ENCODE results near the gene LRRFIP2.

LRRFIP2 gene

GRCh38 chr3:37092484-37092883, 81.9 kb downstream of the LRRFIP2 start:
- peaks cover 37 to 40% of the 10 kb centered on the region in 2 donors for H3K36me3 ChIP-seq (ENCODE audit: control insufficient read depth in 2 of 2, insufficient read depth in 2 of 2, low read length in 2 of 2)
- H3K4me3 ChIP-seq (ENCODE audit: low read length in 2 of 2), result no peak overlapping the region
- H3K27me3 ChIP-seq (ENCODE audit: control insufficient read depth in 2 of 2, insufficient read depth in 2 of 2, low read length in 2 of 2), result no peaks in the 10 kb centered on the region
- H3K9me3 ChIP-seq (ENCODE audit: control insufficient read depth in 2 of 2, low read length in 2 of 2), result no peaks in the 10 kb centered on the region
- no peak overlapping the region for H3K27ac ChIP-seq (ENCODE audit: low read depth in 2 of 2, low read length in 2 of 2)
- H3K4me1 ChIP-seq (ENCODE audit: control insufficient read depth in 2 of 2, insufficient read depth in 2 of 2, low read length in 2 of 2), result no peaks in the 10 kb centered on the region
- H3K9ac ChIP-seq (ENCODE audit: low read depth in 1 of 2, low read length in 2 of 2), result no peak overlapping the region

DNA sequence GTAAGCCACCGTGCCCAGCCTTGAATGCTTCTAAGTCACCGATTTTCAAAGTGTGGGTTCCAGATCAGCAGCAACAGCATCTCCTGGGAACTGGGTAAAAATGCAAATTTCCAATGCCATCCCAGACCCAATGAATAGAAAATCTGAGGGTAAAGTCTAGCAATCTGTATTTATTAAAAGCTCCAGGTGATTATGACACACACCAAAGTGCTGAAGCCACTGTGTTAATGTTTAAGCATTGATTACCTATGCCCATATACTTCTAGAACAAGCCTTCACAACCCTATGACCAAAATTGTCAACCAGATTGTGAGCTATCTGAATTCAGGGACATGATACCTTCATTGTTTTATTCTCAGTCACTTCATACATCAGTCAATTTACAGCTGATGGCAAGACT, 86.5 kb downstream of the LRRFIP2 start:
- H3K27ac ChIP-seq (ENCODE audit: low read depth in 2 of 2, low read length in 2 of 2), result no peak overlapping the region
- H3K36me3 ChIP-seq (ENCODE audit: control insufficient read depth in 2 of 2, insufficient read depth in 2 of 2, low read length in 2 of 2), result peaks cover 28 to 43% of the 10 kb centered on the region in 2 donors
- no peaks in the 10 kb centered on the region for H3K9me3 ChIP-seq (ENCODE audit: control insufficient read depth in 2 of 2, low read length in 2 of 2)
- no peaks in the 10 kb centered on the region for H3K4me1 ChIP-seq (ENCODE audit: control insufficient read depth in 2 of 2, insufficient read depth in 2 of 2, low read length in 2 of 2)
- no peaks in the 10 kb centered on the region for H3K27me3 ChIP-seq (ENCODE audit: control insufficient read depth in 2 of 2, insufficient read depth in 2 of 2, low read length in 2 of 2)
- no peak overlapping the region for H3K9ac ChIP-seq (ENCODE audit: low read depth in 1 of 2, low read length in 2 of 2)
- no peak overlapping the region for H3K4me3 ChIP-seq (ENCODE audit: low read length in 2 of 2)

- no peak overlapping the region for H3K4me3 ChIP-seq (ENCODE audit: low read length in 2 of 2)
- H3K27me3 ChIP-seq (ENCODE audit: control insufficient read depth in 2 of 2, insufficient read depth in 2 of 2, low read length in 2 of 2), result no peaks in the 10 kb centered on the region
- H3K9ac ChIP-seq (ENCODE audit: low read depth in 1 of 2, low read length in 2 of 2), result no peak overlapping the region
- H3K27ac ChIP-seq (ENCODE audit: low read depth in 2 of 2, low read length in 2 of 2), result no peak overlapping the region
- H3K36me3 ChIP-seq (ENCODE audit: control insufficient read depth in 2 of 2, insufficient read depth in 2 of 2, low read length in 2 of 2), result peaks cover 21 to 50% of the 10 kb centered on the region in 2 donors
- no peaks in the 10 kb centered on the region for H3K4me1 ChIP-seq (ENCODE audit: control insufficient read depth in 2 of 2, insufficient read depth in 2 of 2, low read length in 2 of 2)
- H3K9me3 ChIP-seq (ENCODE audit: control insufficient read depth in 2 of 2, low read length in 2 of 2), result no peaks in the 10 kb centered on the region
Measured at GRCh38 chr3:37086918-37087317, 87.5 kb downstream of the LRRFIP2 start.

DNA sequence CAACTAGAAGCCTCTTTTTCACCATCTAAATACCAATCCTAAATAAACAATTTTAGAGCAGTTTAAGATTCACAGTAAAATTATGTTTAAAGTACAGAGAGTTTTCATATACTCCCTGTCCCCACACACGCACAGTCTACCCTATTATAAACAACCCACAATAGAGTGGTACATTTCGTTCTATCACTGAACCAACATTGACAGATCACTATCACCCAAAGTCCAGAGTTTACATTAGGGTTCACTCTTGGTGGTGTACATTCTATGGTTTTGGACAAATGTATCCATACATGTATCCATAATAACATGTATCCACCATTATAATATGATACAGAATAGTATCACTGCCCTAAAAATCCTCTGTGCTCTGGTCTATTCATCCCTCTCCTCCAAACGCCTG, 92.1 kb downstream of the LRRFIP2 start:
- Histone ChIP-seq H3K4me3 (ENCODE audit: low read length in 2 of 2) (no peak overlapping the region), H3K9ac (ENCODE audit: low read depth in 1 of 2, low read length in 2 of 2) (no peak overlapping the region), H3K4me1 (ENCODE audit: control insufficient read depth in 2 of 2, insufficient read depth in 2 of 2, low read length in 2 of 2) (no peaks in the 10 kb centered on the region), H3K9me3 (ENCODE audit: control insufficient read depth in 2 of 2, low read length in 2 of 2) (no peaks in the 10 kb centered on the region), H3K27ac (ENCODE audit: low read depth in 2 of 2, low read length in 2 of 2) (no peak overlapping the region), H3K36me3 (ENCODE audit: control insufficient read depth in 2 of 2, insufficient read depth in 2 of 2, low read length in 2 of 2) (peaks cover 15 to 37% of the 10 kb centered on the region in 2 donors), H3K27me3 (ENCODE audit: control insufficient read depth in 2 of 2, insufficient read depth in 2 of 2, low read length in 2 of 2) (no peaks in the 10 kb centered on the region)

DNA sequence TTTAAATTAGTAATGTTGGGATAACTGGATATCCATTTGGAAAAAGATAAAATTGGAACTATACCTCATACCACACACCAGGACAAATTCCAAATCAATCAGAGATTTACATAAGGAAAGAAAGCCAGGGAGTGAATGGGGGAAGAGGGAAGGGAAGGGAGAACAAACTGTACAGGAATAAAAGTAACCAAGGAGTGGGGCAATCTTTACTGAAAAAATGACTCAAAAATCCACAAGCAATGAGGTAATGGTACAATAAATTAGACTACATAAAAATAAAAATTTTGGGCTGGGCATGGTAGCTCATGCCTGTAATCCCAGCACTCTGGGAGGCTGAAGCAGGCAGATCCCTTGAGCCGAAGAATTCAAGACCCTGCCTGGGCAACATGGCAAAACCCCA, 98.4 kb downstream of the LRRFIP2 start:
- H3K27me3 ChIP-seq (ENCODE audit: control insufficient read depth in 2 of 2, insufficient read depth in 2 of 2, low read length in 2 of 2), result no peaks in the 10 kb centered on the region
- no peak overlapping the region for H3K9ac ChIP-seq (ENCODE audit: low read depth in 1 of 2, low read length in 2 of 2)
- peaks cover 31% of the 10 kb centered on the region in 2 donors for H3K36me3 ChIP-seq (ENCODE audit: control insufficient read depth in 2 of 2, insufficient read depth in 2 of 2, low read length in 2 of 2)
- H3K4me3 ChIP-seq (ENCODE audit: low read length in 2 of 2), result no peak overlapping the region
- no peaks in the 10 kb centered on the region for H3K9me3 ChIP-seq (ENCODE audit: control insufficient read depth in 2 of 2, low read length in 2 of 2)
- peaks cover 0 to 3% of the 10 kb centered on the region in 2 donors for H3K4me1 ChIP-seq (ENCODE audit: control insufficient read depth in 2 of 2, insufficient read depth in 2 of 2, low read length in 2 of 2)
- H3K27ac ChIP-seq (ENCODE audit: low read depth in 2 of 2, low read length in 2 of 2), result no peak overlapping the region

DNA sequence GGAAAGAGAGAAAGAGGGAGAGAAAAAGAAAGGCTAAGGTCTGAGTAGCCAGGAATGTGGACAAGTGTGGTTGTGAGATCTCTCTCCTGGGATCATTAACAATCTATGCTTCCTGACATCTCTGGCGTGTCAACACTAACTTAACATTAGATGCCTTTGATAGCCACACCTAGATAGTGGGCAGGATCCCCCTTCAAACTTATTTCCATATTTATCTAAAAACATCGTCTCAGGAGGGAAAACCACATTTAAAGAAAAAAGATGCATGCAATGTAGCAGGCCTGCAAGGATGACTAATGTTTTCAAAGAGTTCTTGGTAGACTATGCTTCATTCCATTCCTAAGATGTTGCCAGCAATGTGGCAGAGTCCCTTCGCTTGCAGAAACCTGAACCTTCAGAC, 100.2 kb downstream of the LRRFIP2 start:
- no peak overlapping the region for H3K9ac ChIP-seq (ENCODE audit: low read depth in 1 of 2, low read length in 2 of 2)
- H3K9me3 ChIP-seq (ENCODE audit: control insufficient read depth in 2 of 2, low read length in 2 of 2), result no peaks in the 10 kb centered on the region
- H3K4me3 ChIP-seq (ENCODE audit: low read length in 2 of 2), result no peak overlapping the region
- no peak overlapping the region for H3K27ac ChIP-seq (ENCODE audit: low read depth in 2 of 2, low read length in 2 of 2)
- H3K4me1 ChIP-seq (ENCODE audit: control insufficient read depth in 2 of 2, insufficient read depth in 2 of 2, low read length in 2 of 2), result peaks cover 0 to 3% of the 10 kb centered on the region in 2 donors
- peaks cover 30 to 32% of the 10 kb centered on the region in 2 donors for H3K36me3 ChIP-seq (ENCODE audit: control insufficient read depth in 2 of 2, insufficient read depth in 2 of 2, low read length in 2 of 2)
- no peaks in the 10 kb centered on the region for H3K27me3 ChIP-seq (ENCODE audit: control insufficient read depth in 2 of 2, insufficient read depth in 2 of 2, low read length in 2 of 2)

DNA sequence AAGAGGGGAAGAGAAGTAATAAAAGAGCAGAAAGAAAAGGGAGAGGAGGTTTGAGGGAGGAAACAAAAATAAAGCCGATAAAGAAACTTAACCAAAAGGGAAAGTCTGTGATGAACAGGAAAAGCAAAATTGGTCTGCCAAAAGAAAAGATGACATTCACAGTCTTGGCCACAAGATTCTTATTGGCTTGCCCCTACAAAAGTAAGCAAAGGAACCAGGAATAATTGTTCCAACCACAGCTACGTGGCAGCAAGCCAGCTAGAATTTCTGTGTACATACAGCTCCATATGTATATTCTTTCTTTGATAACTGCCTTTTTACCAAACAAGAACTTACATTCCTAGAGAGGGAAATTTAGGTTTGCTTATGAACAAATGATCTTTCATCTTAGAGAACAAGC, 101.5 kb downstream of the LRRFIP2 start:
- Histone ChIP-seq H3K9me3 (ENCODE audit: control insufficient read depth in 2 of 2, low read length in 2 of 2) (no peaks in the 10 kb centered on the region), H3K36me3 (ENCODE audit: control insufficient read depth in 2 of 2, insufficient read depth in 2 of 2, low read length in 2 of 2) (peaks cover 32 to 35% of the 10 kb centered on the region in 2 donors), H3K27ac (ENCODE audit: low read depth in 2 of 2, low read length in 2 of 2) (no peak overlapping the region), H3K4me3 (ENCODE audit: low read length in 2 of 2) (no peak overlapping the region), H3K27me3 (ENCODE audit: control insufficient read depth in 2 of 2, insufficient read depth in 2 of 2, low read length in 2 of 2) (no peaks in the 10 kb centered on the region), H3K4me1 (ENCODE audit: control insufficient read depth in 2 of 2, insufficient read depth in 2 of 2, low read length in 2 of 2) (peaks cover 0 to 3% of the 10 kb centered on the region in 2 donors), H3K9ac (ENCODE audit: low read depth in 1 of 2, low read length in 2 of 2) (no peak overlapping the region)

- Histone ChIP-seq H3K9ac (ENCODE audit: low read depth in 1 of 2, low read length in 2 of 2) (no peak overlapping the region), H3K4me1 (ENCODE audit: control insufficient read depth in 2 of 2, insufficient read depth in 2 of 2, low read length in 2 of 2) (peaks cover 0 to 3% of the 10 kb centered on the region in 2 donors), H3K27ac (ENCODE audit: low read depth in 2 of 2, low read length in 2 of 2) (no peak overlapping the region), H3K36me3 (ENCODE audit: control insufficient read depth in 2 of 2, insufficient read depth in 2 of 2, low read length in 2 of 2) (peaks cover 31 to 37% of the 10 kb centered on the region in 2 donors), H3K27me3 (ENCODE audit: control insufficient read depth in 2 of 2, insufficient read depth in 2 of 2, low read length in 2 of 2) (no peaks in the 10 kb centered on the region), H3K9me3 (ENCODE audit: control insufficient read depth in 2 of 2, low read length in 2 of 2) (no peaks in the 10 kb centered on the region), H3K4me3 (ENCODE audit: low read length in 2 of 2) (no peak overlapping the region)
Measured at GRCh38 chr3:37071921-37072320, 102.5 kb downstream of the LRRFIP2 start.

DNA sequence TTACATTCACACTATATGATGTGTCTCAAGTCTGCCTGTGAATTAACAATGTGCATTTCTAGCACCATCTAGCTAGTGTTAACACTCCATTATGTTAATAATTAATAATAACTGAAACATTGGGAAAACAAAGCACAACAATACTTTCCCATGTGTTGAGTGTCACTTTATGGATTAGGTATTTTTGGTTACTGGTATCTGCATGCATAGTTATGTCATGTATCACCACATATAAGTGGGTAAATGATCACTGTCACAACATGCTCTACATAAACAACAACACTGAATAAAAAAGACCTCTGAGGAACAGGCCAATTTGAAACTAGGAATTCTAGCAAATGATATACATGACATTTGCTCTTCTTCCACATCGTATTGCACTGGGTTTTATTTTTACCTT, 106.4 kb downstream of the LRRFIP2 start:
- Histone ChIP-seq H3K9ac (ENCODE audit: low read depth in 1 of 2, low read length in 2 of 2) (no peak overlapping the region), H3K4me3 (ENCODE audit: low read length in 2 of 2) (no peak overlapping the region), H3K27me3 (ENCODE audit: control insufficient read depth in 2 of 2, insufficient read depth in 2 of 2, low read length in 2 of 2) (no peaks in the 10 kb centered on the region), H3K27ac (ENCODE audit: low read depth in 2 of 2, low read length in 2 of 2) (no peak overlapping the region), H3K9me3 (ENCODE audit: control insufficient read depth in 2 of 2, low read length in 2 of 2) (no peaks in the 10 kb centered on the region), H3K36me3 (ENCODE audit: control insufficient read depth in 2 of 2, insufficient read depth in 2 of 2, low read length in 2 of 2) (peaks cover 43 to 44% of the 10 kb centered on the region in 2 donors), H3K4me1 (ENCODE audit: control insufficient read depth in 2 of 2, insufficient read depth in 2 of 2, low read length in 2 of 2) (peaks cover 0 to 3% of the 10 kb centered on the region in 2 donors)

- H3K4me3 ChIP-seq (ENCODE audit: low read length in 2 of 2), result no peak overlapping the region
- no peaks in the 10 kb centered on the region for H3K4me1 ChIP-seq (ENCODE audit: control insufficient read depth in 2 of 2, insufficient read depth in 2 of 2, low read length in 2 of 2)
- no peak overlapping the region for H3K9ac ChIP-seq (ENCODE audit: low read depth in 1 of 2, low read length in 2 of 2)
- no peaks in the 10 kb centered on the region for H3K27me3 ChIP-seq (ENCODE audit: control insufficient read depth in 2 of 2, insufficient read depth in 2 of 2, low read length in 2 of 2)
- no peaks in the 10 kb centered on the region for H3K9me3 ChIP-seq (ENCODE audit: control insufficient read depth in 2 of 2, low read length in 2 of 2)
- H3K36me3 ChIP-seq (ENCODE audit: control insufficient read depth in 2 of 2, insufficient read depth in 2 of 2, low read length in 2 of 2), result peaks cover 47 to 48% of the 10 kb centered on the region in 2 donors
- H3K27ac ChIP-seq (ENCODE audit: low read depth in 2 of 2, low read length in 2 of 2), result no peak overlapping the region
Measured at GRCh38 chr3:37067577-37067976, 106.8 kb downstream of the LRRFIP2 start.

DNA sequence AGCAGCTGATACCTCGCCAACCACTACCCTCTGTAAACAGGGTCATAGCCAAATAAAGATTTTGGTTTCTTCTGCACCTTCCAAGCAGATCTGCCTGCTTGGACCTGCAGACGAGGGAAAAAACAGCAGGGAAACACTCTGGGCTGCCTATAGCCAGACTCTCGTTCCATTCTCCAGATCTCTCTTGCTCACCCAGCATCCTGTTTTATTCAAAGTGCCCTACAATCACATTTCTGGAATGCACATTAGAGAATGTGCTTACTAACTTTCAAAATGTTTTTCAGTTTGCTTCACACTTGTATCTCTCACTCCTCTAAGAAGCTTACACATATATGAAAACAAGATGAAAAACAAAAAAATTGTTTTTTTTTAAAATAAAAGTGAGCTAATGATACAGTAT, 109.6 kb downstream of the LRRFIP2 start:
- H3K27me3 ChIP-seq (ENCODE audit: control insufficient read depth in 2 of 2, insufficient read depth in 2 of 2, low read length in 2 of 2), result no peaks in the 10 kb centered on the region
- H3K36me3 ChIP-seq (ENCODE audit: control insufficient read depth in 2 of 2, insufficient read depth in 2 of 2, low read length in 2 of 2), result peaks cover 47 to 54% of the 10 kb centered on the region in 2 donors
- H3K9me3 ChIP-seq (ENCODE audit: control insufficient read depth in 2 of 2, low read length in 2 of 2), result no peaks in the 10 kb centered on the region
- no peak overlapping the region for H3K9ac ChIP-seq (ENCODE audit: low read depth in 1 of 2, low read length in 2 of 2)
- H3K4me1 ChIP-seq (ENCODE audit: control insufficient read depth in 2 of 2, insufficient read depth in 2 of 2, low read length in 2 of 2), result no peaks in the 10 kb centered on the region
- no peak overlapping the region for H3K27ac ChIP-seq (ENCODE audit: low read depth in 2 of 2, low read length in 2 of 2)
- H3K4me3 ChIP-seq (ENCODE audit: low read length in 2 of 2), result no peak overlapping the region

Data from mucosa of rectum (tissue), 2 donors.